ENCODE measurements around the gene ATP2B2. TPM values are rescaled to one million over a fixed set of nuclear protein-coding genes. Genes with fewer than 3 reads are reported as not detected.

Gene ATP2B2
- total RNA-seq, 1 donor from 2014 or later, result 0.42 TPM

DNA sequence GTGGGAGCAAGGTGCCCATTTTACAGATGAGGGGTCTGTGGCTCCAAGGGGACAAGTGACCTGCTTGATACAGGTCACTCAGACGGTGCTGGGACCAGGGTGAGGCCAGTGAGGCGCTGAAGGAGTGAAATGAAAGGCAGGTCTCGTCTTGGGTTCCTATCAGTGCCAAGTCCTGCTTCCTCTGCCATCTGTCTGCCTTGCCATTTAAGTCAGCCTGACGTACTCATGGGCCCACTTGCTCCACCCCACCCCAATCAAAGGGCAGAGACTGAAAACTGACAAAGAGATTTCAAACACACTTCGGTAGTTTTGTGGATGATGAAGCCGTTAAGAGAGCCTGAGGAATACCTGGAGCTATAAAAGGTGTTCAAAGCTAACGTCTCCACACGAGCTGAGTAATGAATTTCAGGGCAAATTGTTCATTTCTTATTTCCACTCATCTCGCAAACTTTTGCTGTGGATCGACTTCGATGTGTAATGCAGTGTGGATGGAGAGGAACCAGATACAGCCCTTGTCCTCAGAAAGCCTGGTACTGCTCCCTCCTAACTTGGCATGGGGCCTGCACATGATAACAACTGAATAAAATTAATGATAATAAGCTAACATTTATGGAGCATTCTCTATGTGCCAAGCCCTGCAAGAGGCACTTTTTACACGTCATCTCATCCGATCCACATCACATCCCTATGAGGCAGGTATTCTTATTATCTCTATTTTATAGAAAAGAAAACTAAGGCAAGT, 36.6 kb downstream of the ATP2B2 start:
- H3K4me3 Mint-ChIP-seq, result no peak overlapping the region
- no peak for DNase-seq (ENCODE audit: low read depth, low spot score)

DNA sequence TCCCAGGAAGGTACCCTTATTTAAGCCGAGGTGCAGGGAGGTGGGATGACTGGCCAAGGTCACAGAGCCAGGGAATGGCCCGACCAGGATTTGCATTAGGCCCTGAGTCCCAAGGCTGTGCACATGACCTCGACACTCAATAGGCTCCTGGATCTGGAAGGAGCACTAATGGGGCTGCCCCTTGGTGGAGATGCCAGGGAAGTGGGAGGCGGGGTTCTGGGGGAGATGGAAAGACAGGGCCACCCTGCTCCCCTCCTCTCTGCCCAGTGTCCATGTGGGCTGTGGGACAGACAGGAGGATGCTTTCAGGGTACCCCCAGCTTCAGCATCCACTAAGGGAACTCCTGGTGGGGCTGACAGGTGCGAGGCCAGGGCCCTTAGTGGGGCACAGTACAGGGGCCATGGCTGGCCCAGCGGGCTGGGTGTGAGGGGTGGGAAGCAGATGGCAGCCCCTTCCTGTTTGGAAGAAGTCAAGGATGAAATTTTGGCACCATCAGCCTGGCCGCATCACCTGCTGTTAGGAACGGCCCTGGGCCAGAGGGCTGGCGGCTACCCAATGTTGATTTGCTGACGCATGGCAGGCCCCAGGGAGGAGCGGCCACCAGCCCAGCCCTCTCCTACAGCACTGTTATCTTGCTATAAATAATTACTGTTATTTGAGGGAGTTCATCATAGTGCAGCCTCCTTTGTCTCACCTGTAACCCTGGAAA, 37.3 kb downstream of the ATP2B2 start:
- Mint-ChIP-seq H3K9me3 (no peaks in the 10 kb centered on the region), H3K27me3 (ENCODE audit: low read depth) (peaks cover 9% of the 10 kb centered on the region), H3K4me3 (no peak overlapping the region), H3K4me1 (peaks cover 15% of the 10 kb centered on the region), H3K36me3 (ENCODE audit: low read depth) (no peaks in the 10 kb centered on the region), H3K27ac (ENCODE audit: unreplicated experiment) (no peak overlapping the region)
- TF ChIP-seq, protein P1, sequence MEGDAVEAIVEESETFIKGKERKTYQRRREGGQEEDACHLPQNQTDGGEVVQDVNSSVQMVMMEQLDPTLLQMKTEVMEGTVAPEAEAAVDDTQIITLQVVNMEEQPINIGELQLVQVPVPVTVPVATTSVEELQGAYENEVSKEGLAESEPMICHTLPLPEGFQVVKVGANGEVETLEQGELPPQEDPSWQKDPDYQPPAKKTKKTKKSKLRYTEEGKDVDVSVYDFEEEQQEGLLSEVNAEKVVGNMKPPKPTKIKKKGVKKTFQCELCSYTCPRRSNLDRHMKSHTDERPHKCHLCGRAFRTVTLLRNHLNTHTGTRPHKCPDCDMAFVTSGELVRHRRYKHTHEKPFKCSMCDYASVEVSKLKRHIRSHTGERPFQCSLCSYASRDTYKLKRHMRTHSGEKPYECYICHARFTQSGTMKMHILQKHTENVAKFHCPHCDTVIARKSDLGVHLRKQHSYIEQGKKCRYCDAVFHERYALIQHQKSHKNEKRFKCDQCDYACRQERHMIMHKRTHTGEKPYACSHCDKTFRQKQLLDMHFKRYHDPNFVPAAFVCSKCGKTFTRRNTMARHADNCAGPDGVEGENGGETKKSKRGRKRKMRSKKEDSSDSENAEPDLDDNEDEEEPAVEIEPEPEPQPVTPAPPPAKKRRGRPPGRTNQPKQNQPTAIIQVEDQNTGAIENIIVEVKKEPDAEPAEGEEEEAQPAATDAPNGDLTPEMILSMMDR (conservative IDR thresholded peaks at IDR 0.05), result no peak
- DNase-seq (ENCODE audit: low read depth, low spot score), result no peak

More for the DNA sequence above, 36.6 kb downstream of the ATP2B2 start:
- H3K36me3 Mint-ChIP-seq (ENCODE audit: low read depth), result no peaks in the 10 kb centered on the region
- H3K27ac Mint-ChIP-seq (ENCODE audit: unreplicated experiment), result no peak overlapping the region
- no peaks in the 10 kb centered on the region for H3K9me3 Mint-ChIP-seq
- H3K27me3 Mint-ChIP-seq (ENCODE audit: low read depth), result peaks cover 11% of the 10 kb centered on the region
- H3K4me1 Mint-ChIP-seq, result peaks cover 15% of the 10 kb centered on the region
- TF ChIP-seq, protein P1 (conservative IDR thresholded peaks at IDR 0.05), result no peak

DNA sequence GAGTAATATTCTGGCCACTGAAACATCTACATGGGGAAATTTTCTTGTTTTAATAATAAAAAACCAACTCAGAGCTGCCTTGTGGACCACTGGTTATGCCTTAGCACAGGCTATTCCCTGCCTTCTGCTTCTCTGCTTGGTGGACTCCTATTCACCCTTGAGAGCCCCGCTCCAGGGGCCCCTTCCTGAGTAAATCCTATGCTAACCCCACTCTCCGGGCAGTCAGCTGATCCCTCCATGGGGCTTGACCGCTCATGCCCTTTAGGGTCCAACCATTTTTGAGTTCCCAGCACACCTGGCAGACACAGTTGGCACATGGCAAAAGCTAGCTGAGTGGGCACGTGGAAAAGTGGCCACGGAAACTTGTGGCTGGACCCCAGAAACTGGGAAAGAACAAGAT, 38.2 kb downstream of the ATP2B2 start:
- H3K27ac Mint-ChIP-seq (ENCODE audit: unreplicated experiment), result no peak overlapping the region
- H3K9me3 Mint-ChIP-seq, result no peaks in the 10 kb centered on the region
- no peaks in the 10 kb centered on the region for H3K36me3 Mint-ChIP-seq (ENCODE audit: low read depth)
- H3K4me3 Mint-ChIP-seq, result no peak overlapping the region
- TF ChIP-seq, protein P1 (conservative IDR thresholded peaks at IDR 0.05), result no peak
- no peak for DNase-seq (ENCODE audit: low read depth, low spot score)
- H3K27me3 Mint-ChIP-seq (ENCODE audit: low read depth), result peaks cover 15% of the 10 kb centered on the region
- H3K4me1 Mint-ChIP-seq, result peaks cover 15% of the 10 kb centered on the region

DNA sequence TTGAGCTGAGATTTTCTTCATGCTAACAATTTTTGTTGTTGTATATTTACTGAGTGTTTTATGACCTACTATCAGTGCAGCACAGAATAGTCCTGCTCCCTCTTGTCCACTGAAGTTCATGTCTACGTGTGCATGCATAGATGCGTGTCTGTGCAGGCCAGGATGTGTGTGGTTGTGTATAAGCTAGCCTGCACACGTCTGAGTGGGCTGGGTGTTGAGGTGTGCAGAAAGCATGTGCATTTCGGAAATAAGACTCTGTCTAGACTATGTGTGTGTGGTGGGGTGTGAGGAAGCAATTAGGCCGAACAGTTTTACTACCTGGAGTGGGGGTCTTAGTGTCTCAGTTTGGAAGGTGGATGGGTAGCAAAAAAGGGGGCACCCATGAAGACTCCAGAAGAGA, 39.2 kb downstream of the ATP2B2 start:
- TF ChIP-seq, protein P1 (conservative IDR thresholded peaks at IDR 0.05), result no peak
- H3K27me3 Mint-ChIP-seq (ENCODE audit: low read depth), result peaks cover 18% of the 10 kb centered on the region
- no peak overlapping the region for H3K27ac Mint-ChIP-seq (ENCODE audit: unreplicated experiment)
- peaks cover 11% of the 10 kb centered on the region for H3K4me1 Mint-ChIP-seq
- no peaks in the 10 kb centered on the region for H3K36me3 Mint-ChIP-seq (ENCODE audit: low read depth)
- H3K9me3 Mint-ChIP-seq, result no peaks in the 10 kb centered on the region
- H3K4me3 Mint-ChIP-seq, result no peak overlapping the region
- DNase-seq (ENCODE audit: low read depth, low spot score), result no peak

DNA sequence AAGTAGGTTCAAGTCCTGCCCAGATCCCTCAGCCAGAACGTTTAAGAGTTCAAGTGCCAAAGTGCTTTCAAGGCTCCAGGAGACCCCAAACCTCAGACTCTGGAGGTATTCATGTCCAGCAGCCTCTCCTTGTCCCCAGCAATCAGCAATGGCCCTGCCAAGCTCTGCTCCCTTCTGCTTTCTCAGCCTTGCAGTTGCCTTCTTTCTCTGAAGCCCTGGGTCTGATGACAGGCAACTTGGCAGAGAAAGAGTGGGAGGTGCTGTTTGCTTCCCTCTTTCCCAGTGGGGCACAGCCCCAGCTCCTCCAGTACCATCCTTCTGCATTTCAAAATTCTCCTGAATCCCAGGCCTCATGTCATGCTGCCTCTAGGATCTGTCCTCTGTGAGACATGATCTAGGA, 40.2 kb downstream of the ATP2B2 start:
- TF ChIP-seq, protein P1 (conservative IDR thresholded peaks at IDR 0.05), result no peak
- no peaks in the 10 kb centered on the region for H3K36me3 Mint-ChIP-seq (ENCODE audit: low read depth)
- DNase-seq (ENCODE audit: low read depth, low spot score), result no peak
- no peak overlapping the region for H3K4me3 Mint-ChIP-seq
- H3K27ac Mint-ChIP-seq (ENCODE audit: unreplicated experiment), result no peak overlapping the region
- H3K27me3 Mint-ChIP-seq (ENCODE audit: low read depth), result peaks cover 24% of the 10 kb centered on the region
- H3K9me3 Mint-ChIP-seq, result no peaks in the 10 kb centered on the region
- peaks cover 4% of the 10 kb centered on the region for H3K4me1 Mint-ChIP-seq

Measured in neural crest cell (in vitro differentiated cells).